ENCODE data around the gene IFNW1. TPM values are rescaled to one million over a fixed set of nuclear protein-coding genes. Genes with fewer than 3 reads are reported as not detected.

Gene IFNW1
- total RNA-seq, 4 donors from 2014 or later = not detected

DNA sequence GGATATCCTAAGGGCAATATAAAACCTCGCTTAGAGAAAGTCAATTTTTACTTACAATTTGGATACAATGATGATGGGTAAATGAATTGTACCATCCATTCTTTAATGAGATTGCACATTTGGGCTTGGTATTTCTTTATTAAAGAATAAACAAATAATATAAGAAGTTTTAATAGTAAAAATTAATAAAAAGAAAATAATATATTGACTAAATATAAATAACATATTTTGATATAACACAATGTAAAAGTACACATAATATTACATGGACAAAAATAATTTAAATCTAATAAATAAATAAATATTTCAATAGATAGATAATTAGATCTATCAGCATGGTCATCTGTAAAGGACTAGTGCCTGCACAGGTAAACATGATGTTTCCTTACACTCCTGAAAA is 23.9 kb upstream of the IFNW1 start:
- no peak for DNase-seq (ENCODE audit: low spot score in 2 of 2)
- TF ChIP-seq, protein P1, sequence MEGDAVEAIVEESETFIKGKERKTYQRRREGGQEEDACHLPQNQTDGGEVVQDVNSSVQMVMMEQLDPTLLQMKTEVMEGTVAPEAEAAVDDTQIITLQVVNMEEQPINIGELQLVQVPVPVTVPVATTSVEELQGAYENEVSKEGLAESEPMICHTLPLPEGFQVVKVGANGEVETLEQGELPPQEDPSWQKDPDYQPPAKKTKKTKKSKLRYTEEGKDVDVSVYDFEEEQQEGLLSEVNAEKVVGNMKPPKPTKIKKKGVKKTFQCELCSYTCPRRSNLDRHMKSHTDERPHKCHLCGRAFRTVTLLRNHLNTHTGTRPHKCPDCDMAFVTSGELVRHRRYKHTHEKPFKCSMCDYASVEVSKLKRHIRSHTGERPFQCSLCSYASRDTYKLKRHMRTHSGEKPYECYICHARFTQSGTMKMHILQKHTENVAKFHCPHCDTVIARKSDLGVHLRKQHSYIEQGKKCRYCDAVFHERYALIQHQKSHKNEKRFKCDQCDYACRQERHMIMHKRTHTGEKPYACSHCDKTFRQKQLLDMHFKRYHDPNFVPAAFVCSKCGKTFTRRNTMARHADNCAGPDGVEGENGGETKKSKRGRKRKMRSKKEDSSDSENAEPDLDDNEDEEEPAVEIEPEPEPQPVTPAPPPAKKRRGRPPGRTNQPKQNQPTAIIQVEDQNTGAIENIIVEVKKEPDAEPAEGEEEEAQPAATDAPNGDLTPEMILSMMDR (IDR thresholded peaks at IDR 0.05) = no peak
- TF ChIP-seq POLR2A (IDR thresholded peaks at IDR 0.05) = no peak
- 72 to 82% methylated on average over 1 of the region's 1 CpG for WGBS, 2 donors
- intact Hi-C loops (cut with DNase I; ENCODE audit: low total_unique reads) = no loop called here
- no peak overlapping the region for H3K4me3 ChIP-seq (ENCODE audit: low read depth, poor library complexity, severe bottlenecking)

DNA sequence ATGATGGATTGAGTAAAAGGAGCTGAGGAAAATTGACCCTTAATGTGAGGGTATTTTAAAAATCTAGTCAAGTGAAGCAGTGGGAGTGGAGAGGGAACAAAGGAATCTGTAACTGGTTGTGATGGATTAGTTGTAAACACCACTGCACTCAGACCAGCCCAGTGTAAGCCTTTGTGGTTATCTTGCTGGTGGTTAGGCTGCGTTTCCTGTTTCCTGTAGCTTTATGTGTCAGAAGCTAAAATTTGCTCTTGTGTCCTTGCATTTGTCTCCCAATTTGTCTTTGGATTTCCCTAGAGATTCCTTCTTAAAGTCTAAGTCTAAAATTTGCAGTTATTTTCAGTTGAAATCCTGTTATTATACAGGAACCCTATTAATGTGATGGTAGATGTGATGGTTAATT is 18.5 kb upstream of the IFNW1 start:
- no peak overlapping the region for H3K4me3 ChIP-seq (ENCODE audit: low read depth, poor library complexity, severe bottlenecking)
- no peak for DNase-seq (ENCODE audit: low spot score in 2 of 2)
- intact Hi-C loops (cut with DNase I; ENCODE audit: low total_unique reads) = no loop called here
- WGBS, 2 donors = 28 to 30% methylated on average over 1 of the region's 1 CpG
- TF ChIP-seq, protein P1 (IDR thresholded peaks at IDR 0.05) = no peak
- TF ChIP-seq POLR2A (IDR thresholded peaks at IDR 0.05) = no peak

DNA sequence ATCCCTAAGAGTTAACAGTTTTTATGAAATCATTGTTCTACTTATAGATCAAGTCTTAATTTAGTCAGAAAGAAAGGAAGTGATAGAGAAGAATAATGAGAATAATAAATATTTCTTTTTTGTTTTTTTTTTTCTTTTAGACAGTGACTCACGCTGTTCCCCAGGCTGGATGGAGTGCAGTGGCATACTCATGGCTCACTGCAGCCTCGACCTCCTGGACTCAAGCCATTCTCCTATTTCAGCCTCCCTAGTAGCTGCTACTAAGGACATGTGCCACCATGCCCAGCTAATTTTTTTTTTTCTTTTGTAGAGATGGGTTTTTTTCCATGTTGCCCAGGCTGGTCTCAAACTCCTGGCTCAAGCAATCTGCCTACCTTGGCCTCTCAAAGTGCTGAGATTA is 13.9 kb upstream of the IFNW1 start:
- TF ChIP-seq, protein P1 (IDR thresholded peaks at IDR 0.05) = no peak
- TF ChIP-seq POLR2A (IDR thresholded peaks at IDR 0.05) = no peak
- H3K4me3 ChIP-seq (ENCODE audit: low read depth, poor library complexity, severe bottlenecking) = no peak overlapping the region
- 60 to 70% methylated on average over 2 of the region's 2 CpGs for whole genome bisulfite sequencing, 2 donors
- DNase-seq (ENCODE audit: low spot score in 2 of 2) = no peak
- intact Hi-C loops (cut with DNase I; ENCODE audit: low total_unique reads) = no loop called here

DNA sequence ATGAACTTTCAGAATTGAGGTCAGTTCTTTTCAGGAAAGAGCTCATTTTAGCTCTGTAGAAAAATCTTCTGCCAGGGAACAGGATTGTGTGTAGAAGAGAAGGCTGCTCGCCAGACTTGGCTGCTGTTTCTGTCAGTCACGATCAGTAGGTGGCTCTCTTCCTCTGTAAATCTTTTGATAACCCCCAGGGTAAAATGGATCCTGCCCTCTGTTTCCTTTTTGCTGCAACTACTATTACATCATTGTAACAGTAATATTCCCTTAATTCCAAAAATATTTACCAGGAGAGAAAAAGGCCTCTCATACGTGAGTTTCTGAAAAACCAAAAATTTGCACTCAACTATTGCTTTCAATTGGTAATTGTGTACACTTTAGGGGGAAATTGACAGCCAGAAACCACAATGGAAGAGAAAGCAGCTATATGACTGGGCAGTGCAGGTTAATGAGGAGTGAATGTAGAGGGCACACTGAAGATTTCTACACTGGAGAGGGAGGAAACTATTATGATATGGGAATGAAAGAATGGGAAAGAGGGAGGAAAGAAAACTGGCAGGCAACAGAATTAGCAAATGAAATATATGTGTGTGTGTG is 12.5 kb upstream of the IFNW1 start:
- TF ChIP-seq, protein P1 (IDR thresholded peaks at IDR 0.05) = no peak
- no peak for TF ChIP-seq POLR2A (IDR thresholded peaks at IDR 0.05)
- DNase-seq (ENCODE audit: low spot score in 2 of 2) = no peak
- intact Hi-C loops (cut with DNase I; ENCODE audit: low total_unique reads) = no loop called here
- WGBS, 2 donors = 5 to 9% methylated on average over 3 of the region's 3 CpGs
- H3K4me3 ChIP-seq (ENCODE audit: low read depth, poor library complexity, severe bottlenecking) = no peak overlapping the region

DNA sequence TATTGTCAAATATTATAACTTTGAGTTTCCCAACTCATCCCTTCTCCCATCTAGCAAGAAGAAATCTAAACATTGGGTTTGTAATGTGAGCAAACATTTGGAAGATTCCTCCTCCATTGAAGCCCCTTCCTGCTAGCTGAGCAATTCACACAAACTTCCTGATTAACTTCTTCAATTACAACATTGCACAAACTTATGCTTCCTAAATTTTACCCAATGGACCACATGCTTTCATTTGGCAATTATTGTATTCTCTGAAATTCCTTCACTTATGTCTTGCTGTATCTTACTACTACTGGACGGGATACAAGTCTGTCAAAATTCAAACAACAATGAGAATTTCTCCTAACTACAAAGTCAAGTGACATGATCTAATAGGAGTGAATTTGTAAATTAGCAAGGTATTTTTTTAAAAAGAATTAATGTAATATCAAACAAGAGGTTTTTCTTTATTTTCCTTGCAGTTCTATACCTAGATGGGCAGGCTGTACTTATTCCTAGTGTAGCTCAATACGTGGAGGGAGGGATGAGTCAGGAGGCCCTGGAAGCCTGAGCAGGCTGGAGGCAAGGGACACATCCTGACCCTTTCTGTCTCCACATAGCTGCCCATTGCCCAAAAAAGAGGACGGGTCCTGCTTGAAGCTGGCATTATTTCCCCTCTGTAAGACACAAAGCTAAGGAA is 11.8 kb upstream of the IFNW1 start:
- no peak for TF ChIP-seq POLR2A (IDR thresholded peaks at IDR 0.05)
- TF ChIP-seq, protein P1 (IDR thresholded peaks at IDR 0.05) = no peak
- intact Hi-C loops (cut with DNase I; ENCODE audit: low total_unique reads) = no loop called here
- H3K4me3 ChIP-seq (ENCODE audit: low read depth, poor library complexity, severe bottlenecking) = no peak overlapping the region
- no peak for DNase-seq (ENCODE audit: low spot score in 2 of 2)
- WGBS, 2 donors = 34 to 42% methylated on average over 3 of the region's 3 CpGs

All from lower leg skin (tissue), 4 donors.